GM19452 (cell line): ENCODE results near the gene EXOC4.
"Not testable (repeated sequence)": the region's sequence is repeated elsewhere in the genome, so short reads cannot be mapped to it uniquely, and the experiment has no call there.

Experiments
- ATAC-seq: cut with Tn5 transposase; IDR thresholded peaks from one replicate; pipeline ENCODE4 v1.9.1; 2021; ENCODE audit not compliant: unreplicated experiment

EXOC4 gene

DNA sequence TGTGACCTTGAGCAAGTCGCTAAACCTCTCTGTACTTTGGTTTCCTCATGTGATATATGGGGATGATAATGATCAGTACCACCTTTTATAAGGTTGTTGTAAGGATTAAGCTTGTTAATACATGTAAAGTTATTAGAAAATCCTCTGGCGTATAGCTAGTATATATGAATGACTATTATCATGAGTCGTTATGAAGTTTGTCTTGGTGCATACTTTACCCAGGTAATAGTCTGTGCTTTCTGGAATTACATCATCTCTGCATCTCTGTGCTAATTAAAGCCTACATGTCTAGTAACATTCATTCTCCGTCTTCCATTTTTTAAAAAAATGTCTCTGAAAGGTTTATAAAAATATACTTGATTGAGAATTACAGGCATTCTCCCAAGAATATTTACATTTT, 524.8 kb downstream of the EXOC4 start:
- ATAC-seq: no peak

DNA sequence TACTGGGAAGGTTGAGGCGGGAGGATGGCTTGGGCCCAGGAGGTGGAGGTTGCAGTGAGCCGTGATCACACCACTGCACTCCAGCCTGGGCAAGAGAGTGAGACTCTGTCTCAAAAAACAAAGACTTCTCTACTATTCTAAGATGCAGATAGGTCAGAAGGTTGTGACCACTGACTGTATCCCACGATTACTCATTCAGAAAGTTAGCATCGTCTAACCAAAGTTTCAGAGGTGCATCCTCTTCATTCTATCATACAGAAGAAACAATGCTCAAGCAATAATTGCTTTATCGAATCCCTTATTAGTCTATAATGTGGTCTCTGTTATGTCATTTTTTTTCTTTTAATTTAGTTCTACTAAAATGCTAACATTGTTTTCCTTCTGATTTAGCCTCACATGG, 525.6 kb downstream of the EXOC4 start:
- ATAC-seq: peak; percentile 95

DNA sequence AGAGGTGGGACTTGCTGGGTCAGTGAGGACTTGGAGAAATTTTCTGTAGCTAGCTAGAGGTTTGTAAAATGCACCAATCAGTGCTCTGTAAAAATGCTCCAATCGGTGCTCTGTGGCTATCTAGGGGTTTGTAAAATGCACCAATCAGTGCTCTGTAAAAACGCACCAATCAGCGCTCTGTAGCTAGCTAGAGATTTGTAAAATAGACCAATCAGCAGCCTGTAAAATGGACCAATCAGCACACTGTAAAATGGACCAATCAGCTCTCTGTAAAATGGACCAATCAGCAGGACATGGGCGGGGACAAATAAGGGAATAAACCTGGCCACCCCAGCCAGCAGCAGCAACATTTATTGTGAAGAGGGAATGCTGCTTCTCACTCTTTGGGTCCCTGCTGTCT, 526.7 kb downstream of the EXOC4 start:
- ATAC-seq: not testable (repeated sequence)

DNA sequence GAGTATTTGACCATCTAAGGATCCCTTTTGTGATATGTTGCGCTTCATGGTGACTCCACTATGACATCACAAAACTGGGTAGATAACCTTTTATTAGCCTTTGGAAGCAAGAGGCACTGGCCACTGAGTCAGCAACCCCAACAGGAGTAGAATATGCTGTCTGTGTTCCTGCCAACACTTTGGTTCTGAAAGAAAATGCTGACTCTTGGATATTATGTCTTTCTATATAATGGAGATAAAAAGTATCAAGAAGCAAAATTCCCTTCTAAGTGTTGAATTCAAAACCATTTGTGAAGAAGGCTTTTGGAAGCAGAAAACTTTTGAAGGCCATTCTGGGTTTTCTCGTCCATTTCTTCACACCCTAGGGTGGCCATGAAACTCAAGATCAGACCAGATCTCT, 528.0 kb downstream of the EXOC4 start:
- no peak for ATAC-seq

DNA sequence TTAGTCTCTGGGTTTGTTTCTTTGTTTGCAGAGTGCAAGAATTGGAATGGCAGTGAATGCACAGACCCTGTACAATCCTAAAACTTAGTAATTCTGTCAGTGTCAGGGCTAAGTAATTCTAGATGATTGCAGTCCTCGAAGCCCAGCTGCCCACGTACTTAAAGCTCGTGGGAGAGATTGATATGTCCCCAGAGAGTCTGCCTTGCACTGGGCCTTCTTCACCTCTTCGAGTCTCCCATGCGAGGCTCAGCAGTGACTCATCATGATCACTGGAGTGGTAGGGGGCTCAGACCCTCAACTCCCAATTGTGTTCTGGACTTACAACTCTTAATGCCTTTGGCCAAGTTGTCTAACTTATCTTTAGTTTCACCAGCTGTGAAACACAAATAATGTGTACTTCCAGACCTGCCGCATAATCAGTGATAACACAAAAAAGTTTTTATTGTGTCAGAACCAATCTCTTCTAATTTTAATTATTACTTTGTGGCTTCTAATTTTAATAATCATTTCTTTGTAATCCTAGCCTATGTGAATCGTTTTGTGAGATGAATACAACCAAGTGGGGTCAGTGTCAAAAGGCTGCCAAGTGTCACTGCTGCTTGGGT, 528.7 kb downstream of the EXOC4 start:
- no peak for ATAC-seq

DNA sequence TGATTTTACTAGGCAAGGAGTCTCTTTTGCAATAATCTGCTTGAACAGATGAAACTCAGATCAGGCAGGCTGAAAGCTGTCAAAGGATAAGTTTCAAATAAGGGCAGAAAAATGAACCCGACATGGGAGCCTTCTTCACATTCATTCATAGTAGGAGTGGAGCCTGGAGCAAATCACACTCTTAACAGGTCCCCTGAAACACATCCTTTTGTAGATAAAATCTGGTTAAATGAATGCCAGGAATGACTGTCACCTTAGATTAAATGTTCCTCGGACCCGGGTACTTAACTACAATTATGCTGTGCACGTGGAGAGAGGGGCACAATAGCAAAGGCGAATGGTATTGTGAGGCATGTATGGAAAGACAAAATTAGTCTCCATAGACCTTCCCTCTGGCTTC, 529.6 kb downstream of the EXOC4 start:
- ATAC-seq: no peak

DNA sequence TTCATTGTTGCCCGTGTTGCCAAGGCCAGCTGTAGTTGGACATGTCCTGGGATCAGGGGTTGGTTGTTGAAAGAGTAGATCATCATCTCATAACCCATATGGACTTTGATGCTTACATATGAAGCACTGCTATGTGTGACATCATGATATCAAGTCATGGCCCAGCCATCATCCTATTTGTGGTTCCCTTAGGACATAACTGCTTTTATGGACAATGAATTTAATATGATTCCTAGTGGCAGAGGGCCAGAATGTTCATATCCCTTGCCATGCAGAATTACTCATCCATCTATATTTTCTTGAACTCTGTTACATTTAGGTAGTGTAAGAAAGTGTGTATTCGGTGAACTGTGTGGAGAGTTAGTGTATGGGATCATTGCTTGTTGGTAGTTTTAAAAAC, 530.4 kb downstream of the EXOC4 start:
- ATAC-seq: no peak

DNA sequence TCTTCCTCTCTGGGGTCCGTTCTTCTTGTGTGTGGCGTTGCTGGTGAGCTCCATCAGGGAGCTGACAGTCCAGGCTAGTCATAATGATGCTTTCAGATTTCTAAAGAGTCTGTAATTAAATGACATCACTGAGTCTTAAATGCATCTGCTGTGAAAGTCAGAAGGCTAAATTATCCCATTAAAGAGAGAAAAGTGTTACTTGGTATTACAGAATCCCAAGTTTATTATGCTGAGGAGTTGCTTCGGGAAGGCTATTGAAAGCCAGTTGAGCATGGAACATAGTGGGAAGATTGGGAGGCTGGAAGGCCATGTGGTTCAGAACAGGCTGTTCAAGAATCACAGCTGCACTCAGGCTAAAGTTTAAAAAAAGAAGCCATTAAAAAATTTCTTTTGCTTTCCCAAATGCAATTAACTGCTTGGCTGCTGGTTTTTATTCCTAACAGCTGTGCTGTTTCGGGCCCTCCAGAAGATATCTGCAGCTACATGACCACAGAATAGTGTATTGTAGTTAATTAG, 531.7 kb downstream of the EXOC4 start:
- no peak for ATAC-seq

DNA sequence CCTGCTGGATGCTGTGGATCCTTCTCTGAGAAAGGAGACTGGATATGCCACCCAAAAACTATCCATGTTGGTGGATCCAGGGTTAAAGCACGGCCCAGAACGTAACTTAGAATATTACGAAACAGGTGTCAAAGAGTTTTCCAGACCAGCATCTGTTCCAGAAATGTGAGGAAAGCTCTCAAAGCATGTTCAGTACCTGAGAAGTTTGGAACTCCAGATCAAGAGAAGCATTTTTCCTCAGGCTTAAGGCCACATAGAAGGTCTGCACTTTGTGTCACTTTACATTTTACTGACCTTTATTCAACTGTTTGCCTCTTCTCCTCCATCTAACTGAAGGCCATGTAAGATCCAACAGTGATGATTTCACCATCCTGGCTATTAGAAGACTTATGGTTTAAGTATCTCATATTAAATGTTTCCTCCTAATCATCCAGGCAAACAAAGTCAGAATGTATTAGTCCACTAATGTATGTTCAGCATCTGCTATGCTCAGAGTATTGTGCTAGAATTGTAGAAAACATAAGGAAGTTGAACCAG, 533.6 kb downstream of the EXOC4 start:
- ATAC-seq: no peak

DNA sequence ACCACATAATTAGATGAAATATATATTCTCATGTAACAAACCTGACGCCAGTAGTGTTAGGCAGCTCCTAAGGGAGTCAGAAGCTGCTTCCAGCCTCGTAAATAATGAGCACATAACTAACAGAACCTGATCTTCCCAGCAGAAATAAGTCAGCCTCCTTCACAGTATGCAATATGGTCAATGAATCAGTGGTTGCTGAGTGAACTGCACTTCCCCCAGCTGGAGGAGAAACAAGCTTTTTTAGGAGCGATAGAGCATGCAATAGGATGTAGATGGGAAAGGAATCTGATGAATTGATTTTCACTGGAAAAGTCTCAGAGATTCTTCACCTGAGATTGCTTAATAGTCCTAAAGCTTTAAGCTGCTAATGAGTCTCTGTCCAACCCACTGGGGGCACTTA, 537.1 kb downstream of the EXOC4 start:
- ATAC-seq: no peak

DNA sequence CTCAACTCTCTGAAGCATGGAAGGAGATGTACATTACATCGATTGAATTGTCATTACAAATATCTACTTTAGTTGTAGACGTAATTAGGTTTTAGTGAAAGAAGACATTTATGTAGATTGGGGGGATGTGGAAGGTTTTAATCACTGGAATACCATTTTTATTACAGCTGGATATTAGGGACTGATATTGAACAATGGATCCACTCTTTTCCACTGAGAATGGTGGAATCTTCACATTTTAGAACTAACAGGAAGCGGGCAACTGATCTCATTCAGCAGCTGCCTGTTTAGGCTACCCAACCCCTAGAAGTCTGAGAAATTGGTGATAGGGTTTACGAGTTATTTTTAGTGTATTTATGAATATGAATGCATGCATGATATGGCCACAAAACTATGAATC, 538.0 kb downstream of the EXOC4 start:
- no peak for ATAC-seq

DNA sequence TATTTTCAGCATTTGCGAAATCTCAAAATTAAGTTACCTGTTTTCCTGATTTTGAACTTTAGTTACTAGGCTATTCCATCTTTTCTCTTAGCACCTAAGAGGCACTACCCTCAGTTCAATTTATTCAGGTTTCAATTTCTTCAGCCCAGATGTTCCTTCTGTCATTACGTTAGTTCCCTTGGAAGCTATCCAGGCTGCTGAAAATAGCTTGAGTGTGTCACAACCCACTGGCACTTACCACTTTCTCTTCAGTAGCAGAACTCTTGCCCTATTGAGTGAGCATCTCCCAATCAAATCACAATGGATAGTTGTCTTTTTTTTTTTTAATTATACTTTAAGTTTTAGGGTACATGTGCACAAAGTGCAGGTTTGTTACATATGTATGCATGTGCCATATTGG, 541.6 kb downstream of the EXOC4 start:
- ATAC-seq: no peak

DNA sequence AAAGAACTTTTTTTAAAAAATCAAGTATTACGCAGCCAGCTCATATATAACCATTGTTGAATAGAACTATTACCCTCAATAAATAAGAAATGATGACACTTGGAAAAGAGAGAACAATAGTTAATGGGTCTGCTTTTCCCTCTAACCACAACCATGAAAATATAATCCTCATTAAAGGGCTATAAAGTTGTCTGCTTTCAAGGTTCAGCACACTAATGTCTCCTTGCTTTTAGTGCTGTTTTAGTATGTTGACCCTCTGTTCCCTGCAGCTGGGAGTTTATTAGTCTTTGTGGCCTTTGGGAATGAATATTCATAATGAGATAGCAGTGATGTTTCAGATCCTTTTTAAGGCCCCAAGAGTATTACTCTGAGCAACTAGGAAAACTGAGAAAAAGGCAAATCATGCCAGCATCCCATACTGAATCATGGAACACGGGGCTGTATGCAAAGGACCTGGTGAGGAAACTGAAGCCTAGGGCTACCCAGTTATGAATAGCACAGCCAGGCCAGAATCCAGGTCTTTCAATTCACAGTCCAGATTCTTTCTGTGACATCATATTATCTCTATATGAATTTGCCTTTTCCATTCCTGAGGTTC, 542.3 kb downstream of the EXOC4 start:
- ATAC-seq: no peak

DNA sequence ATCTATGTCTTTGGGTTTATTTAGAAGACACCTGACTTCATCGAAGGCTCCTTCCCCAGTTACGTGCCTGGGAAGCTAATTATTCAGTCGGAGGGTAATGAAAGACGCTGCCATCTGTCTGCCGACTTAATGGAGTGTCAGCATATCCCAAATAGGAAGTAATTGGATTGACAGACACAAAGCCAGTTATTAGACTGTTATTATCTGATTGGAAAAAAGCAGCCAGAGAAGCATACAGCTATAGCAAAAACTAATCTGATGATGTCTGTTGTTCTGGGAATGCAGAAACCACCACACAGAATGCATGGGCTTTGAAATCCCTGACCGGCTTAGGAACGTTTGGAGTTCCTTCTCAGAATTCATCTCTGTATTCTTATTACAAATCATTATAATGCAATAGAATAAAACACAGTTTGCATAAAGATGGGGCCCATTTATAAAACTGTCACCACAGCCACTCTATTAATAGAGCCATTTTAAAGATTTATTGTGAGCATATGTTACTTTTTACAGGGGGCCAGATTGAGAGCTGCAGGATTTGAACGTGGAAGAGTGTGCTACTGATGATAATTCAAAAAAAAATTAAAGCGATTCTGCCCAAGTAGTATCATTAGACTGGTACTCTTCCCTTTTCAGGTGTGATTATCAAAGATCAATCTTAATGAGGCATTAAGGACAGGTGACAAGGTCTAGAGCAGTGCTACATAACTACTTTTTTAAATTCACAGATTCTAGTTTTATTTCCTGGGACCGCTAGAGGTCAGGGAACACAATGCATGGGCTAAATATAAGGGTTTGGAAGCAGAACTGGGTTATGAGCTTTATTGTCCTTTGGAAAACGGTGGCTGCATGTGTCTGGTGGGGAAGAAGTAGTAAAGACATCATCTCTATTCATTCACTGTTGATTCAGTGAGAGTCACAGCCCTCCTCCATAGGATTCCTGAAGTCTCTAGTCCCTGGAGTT, 544.2 kb downstream of the EXOC4 start:
- ATAC-seq: no peak

DNA sequence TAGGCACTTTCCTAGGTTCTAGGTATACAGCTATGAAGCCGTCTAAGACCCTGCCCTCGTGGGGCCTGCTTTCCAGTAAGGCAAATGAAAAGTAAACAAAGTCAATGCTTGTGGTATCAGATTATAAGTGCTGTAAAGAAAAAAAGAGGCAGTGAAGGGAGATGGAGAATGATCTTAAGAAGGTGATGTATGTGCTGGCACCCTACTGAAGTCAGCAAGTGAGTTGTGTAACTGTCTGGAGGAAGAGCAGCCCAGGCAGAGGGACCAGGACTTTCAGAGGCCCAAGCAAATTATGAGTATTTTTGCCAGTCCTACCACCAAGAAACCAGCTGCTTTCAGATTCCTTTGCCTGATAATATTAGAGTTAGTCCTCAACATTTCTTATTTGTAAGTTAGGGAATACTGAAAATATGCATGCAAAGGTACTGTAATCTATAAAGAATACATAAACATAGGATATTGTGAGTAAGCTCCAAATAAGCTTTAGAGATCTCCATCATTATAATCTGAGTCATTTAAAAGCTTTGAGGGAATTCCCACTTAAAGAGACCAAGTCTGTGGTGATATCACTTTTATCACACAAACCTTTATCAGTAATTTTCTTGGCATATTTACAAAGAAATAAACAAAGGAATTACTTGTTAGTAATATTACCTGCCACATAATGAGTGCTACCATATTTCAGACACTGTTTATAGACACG, 545.1 kb downstream of the EXOC4 start:
- ATAC-seq: no peak

DNA sequence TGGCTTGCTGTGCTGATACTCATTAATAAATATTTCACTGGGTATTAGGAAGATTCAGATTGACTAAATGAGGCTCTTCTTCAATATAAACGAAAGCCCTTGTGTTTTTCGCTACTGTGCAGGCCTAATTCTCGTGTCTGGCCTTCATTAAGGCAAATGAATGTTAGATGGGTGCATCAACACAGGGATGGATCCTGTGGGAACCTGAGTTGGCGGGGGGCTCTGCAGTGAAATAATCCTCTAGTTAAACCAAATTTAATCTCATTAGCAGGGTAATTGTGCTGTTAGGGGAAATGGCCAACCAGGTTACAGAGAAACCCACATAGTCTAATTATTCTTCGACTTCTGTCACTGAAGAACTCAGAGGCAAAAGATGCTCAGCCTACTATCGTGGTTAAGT, 548.5 kb downstream of the EXOC4 start:
- ATAC-seq: no peak

DNA sequence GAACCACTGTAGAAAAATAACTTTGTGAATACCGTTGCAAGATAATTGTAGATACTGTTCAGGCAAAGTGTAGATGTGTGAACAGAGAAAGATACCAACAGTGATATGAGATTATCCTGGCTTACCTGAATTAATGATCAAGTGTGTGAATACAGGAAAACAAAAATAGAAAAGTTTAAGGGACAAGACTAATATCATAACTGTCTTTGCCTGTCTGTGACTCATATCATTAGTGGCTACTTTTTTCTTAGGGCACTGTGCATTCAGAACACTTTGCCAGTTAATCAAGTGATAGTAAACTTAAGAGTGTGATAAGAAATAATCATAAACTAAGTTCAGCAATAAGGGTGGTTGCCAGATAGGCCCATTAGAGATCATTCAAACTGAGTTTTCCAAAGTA, 551.2 kb downstream of the EXOC4 start:
- ATAC-seq: peak; percentile 53

DNA sequence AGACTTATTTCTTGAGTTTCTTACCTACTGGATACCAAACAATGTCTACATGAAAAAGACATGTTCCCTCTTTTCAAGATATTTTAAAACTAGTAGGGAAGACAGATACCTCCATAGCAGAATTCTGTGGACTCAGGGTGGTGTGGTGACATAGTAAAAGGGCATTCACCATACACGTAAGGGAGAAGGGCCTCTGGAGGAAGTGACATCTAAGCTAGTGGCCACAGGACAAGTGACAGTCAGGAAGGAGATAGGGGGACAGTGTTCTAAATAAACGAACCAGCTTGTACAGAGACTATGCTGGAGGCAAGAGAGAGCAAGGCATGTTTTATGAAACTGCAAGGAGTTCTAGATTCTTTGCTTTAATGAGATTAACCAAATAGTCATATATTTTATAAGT, 552.5 kb downstream of the EXOC4 start:
- ATAC-seq: no peak

DNA sequence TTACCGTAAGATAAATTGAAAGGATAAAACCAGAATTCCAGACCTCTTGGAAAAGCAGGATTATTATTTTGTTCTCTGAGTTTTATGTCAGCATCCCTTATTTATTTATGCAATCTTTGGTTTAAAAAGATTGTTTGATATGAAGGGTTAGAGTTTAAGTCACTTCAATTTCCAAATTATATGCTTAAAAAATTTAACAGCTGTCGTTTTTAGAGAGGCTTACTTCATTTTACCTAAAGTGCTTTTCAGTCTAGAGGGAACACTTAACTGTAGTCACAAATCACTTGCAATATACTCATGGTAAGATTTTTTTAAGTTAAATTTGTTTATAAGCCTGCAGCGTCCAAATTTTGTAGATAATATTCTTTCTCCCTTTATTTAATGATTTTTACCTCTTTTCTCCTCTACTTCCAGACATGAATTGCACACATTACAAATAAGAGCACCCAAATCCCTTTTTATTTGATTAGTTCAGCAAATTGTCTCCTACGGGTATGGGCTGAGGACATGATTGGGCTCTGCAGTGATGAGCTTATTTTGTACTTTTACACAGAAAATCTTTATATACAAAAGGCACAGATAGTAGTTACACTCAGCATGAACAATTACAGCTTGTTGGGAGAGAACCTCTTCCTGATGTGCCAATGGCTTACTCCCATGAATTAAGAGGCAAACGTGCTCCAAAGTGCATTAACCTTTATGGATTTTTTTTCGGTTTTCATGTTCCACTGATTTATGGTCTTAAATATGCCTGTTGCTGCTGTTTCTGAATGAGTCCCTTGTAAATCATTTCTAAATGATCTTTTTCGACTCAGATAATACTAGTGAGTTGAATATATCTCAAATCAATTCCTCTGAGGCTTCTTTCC, 555.0 kb downstream of the EXOC4 start:
- no peak for ATAC-seq

DNA sequence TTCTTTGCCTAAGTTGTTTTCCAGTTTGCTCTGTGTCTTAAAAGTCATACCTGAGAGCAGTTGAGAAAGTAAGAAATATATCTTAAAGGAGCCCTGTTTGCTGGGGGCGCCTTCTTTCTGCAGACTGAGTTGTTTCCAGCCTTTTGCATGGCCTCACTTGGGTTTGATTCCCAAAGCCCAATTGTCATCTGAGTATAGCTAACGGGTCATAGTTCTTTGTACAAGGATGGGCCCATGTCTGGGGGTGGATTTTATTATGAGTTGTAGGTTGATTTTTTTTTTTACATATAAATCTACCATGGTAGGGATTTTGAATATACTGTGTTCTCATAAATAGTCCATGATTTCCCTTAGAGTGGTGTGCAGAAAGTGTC, 555.6 kb downstream of the EXOC4 start:
- no peak for ATAC-seq
